Bronchial epithelial cell (primary cell): Measurements from ENCODE around the gene CTAGE1. TPM values are rescaled to one million over a fixed set of nuclear protein-coding genes. Genes with fewer than 3 reads are reported as not detected.

Experiments used
- DNase-seq: peaks from one replicate; pipeline ENCODE4 v3.0.0-alpha.2; 2010; ENCODE audit warnings: low read depth
- FAIRE-seq: peaks from 2 replicates; lab custom pipeline; 2011; peaks lifted over from hg19 to GRCh38; lab: Jason Lieb, UNC
- H3K27me3 ChIP-seq: 2 replicates; pipeline ENCODE4 v1.5.1; 2011; ENCODE audit warnings: low read length; ENCODE audit not compliant: control insufficient read depth, insufficient read depth
- H3K36me3 ChIP-seq: 2 replicates; pipeline ENCODE4 v1.5.1; 2011; ENCODE audit warnings: low read length; ENCODE audit not compliant: control insufficient read depth, insufficient read depth
- H3K4me3 ChIP-seq: 2 replicates; pipeline ENCODE4 v1.5.1; 2011; ENCODE audit warnings: mild to moderate bottlenecking, low read depth, low read length, control low read depth
- CTCF ChIP-seq: IDR thresholded peaks from 2 replicates; pipeline ENCODE4 v1.5.1; 2011; ENCODE audit warnings: mild to moderate bottlenecking, moderate library complexity, low read length, control low read depth, inconsistent platforms; ENCODE audit not compliant: insufficient read depth, severe bottlenecking
- total RNA-seq: library from RNA; depleted of rRNA; stranded (reverse); fragments of >200 nt; gene quantifications from 2 replicates; pipeline ENCODE4 v1.2.1, GENCODE V29; 2014

Gene CTAGE1
- total RNA-seq, 1 donor from 2014 or later, result not detected

- TF ChIP-seq CTCF, result no peak
- no peaks in the 10 kb centered on the region for H3K36me3 ChIP-seq
- no peak overlapping the region for H3K4me3 ChIP-seq
- FAIRE-seq (no peak), DNase-seq (no peak)
- no peaks in the 10 kb centered on the region for H3K27me3 ChIP-seq
Measured at GRCh38 chr18:22410126-22410525, 7.6 kb downstream of the CTAGE1 start.

- Histone ChIP-seq H3K27me3 (no peaks in the 10 kb centered on the region), H3K36me3 (no peaks in the 10 kb centered on the region), H3K4me3 (no peak overlapping the region)
- no peak for TF ChIP-seq CTCF
- DNase-seq, result no peak
- no peak for FAIRE-seq
Measured at GRCh38 chr18:22409445-22409844, 8.3 kb downstream of the CTAGE1 start.

- FAIRE-seq (no peak), DNase-seq (no peak)
- TF ChIP-seq CTCF, result no peak
- H3K27me3 ChIP-seq, result no peaks in the 10 kb centered on the region
- no peak overlapping the region for H3K4me3 ChIP-seq
- no peaks in the 10 kb centered on the region for H3K36me3 ChIP-seq
Measured at GRCh38 chr18:22408059-22408458, 9.7 kb downstream of the CTAGE1 start.

GRCh38 chr18:22405142-22405541 lies 12.6 kb downstream of the CTAGE1 start:
- no peak for FAIRE-seq
- H3K36me3 ChIP-seq, result no peaks in the 10 kb centered on the region
- no peak for DNase-seq
- no peak for TF ChIP-seq CTCF
- H3K4me3 ChIP-seq, result no peak overlapping the region
- no peaks in the 10 kb centered on the region for H3K27me3 ChIP-seq

GRCh38 chr18:22403950-22404349 lies 13.8 kb downstream of the CTAGE1 start:
- H3K27me3 ChIP-seq, result no peaks in the 10 kb centered on the region
- DNase-seq (no peak), FAIRE-seq (no peak)
- no peak overlapping the region for H3K4me3 ChIP-seq
- no peaks in the 10 kb centered on the region for H3K36me3 ChIP-seq
- no peak for TF ChIP-seq CTCF

- no peak for TF ChIP-seq CTCF
- no peak overlapping the region for H3K4me3 ChIP-seq
- no peaks in the 10 kb centered on the region for H3K36me3 ChIP-seq
- DNase-seq, result peak; percentile 52
- no peaks in the 10 kb centered on the region for H3K27me3 ChIP-seq
- no peak for FAIRE-seq
Measured at GRCh38 chr18:22399949-22400348, 17.8 kb downstream of the CTAGE1 start.
